Measurements from ENCODE around the gene PIF1. TPM values are rescaled to one million over a fixed set of nuclear protein-coding genes. Genes with fewer than 3 reads are reported as not detected.

Gene PIF1
- total RNA-seq, 1 donor from 2014 or later = 1.7 TPM

DNA sequence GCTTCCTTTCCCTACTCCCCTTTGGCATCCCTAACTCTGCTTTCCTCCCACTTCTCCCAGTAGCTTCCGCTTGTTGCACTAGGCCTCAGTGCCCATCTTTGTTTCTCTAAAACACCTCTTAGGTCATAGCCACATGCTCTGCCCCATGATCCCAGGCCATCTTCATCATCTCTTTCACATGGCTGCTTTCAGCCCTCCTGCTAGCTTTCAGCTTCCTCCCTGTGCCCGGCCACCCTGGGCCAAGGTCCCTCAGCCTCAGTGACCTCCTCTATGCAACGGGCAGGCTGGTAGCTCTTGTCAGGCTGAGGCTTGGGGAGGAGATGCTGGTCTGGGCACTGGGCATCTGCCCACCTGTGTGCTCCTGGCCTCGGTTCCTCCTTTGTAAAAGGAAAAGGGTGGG is 18.5 kb upstream of the PIF1 start:
- Histone ChIP-seq H3K27ac (ENCODE audit: low read depth, low read length) (no peak overlapping the region), H4K20me1 (ENCODE audit: insufficient read depth, low read length) (peaks cover 64% of the 10 kb centered on the region), H3K4me1 (ENCODE audit: insufficient read depth, low read length) (peaks cover 18% of the 10 kb centered on the region), H3K9me3 (ENCODE audit: insufficient read depth, low read depth, low read length) (no peaks in the 10 kb centered on the region), H3K4me2 (ENCODE audit: low read length) (peak overlapping the region; percentile 41), H3K4me3 (ENCODE audit: insufficient read depth, low read depth, low read length) (no peak overlapping the region), H3K9ac (ENCODE audit: low read length) (no peak overlapping the region), H2AFZ (ENCODE audit: low read depth, low read length) (no peak overlapping the region), H3K79me2 (ENCODE audit: insufficient read depth, low read length) (peaks cover 66% of the 10 kb centered on the region), H3K27me3 (ENCODE audit: insufficient read depth, low read length) (no peaks in the 10 kb centered on the region), H3K36me3 (ENCODE audit: insufficient read depth, low read length) (peaks cover 3% of the 10 kb centered on the region)
- H3K4me1 Mint-ChIP-seq (ENCODE audit: low read depth, unreplicated experiment) = peaks cover 19% of the 10 kb centered on the region
- DNase-seq (ENCODE audit: low read depth) = no peak
- H3K27ac Mint-ChIP-seq (ENCODE audit: unreplicated experiment) = no peak overlapping the region
- no peaks in the 10 kb centered on the region for H3K27me3 Mint-ChIP-seq (ENCODE audit: low read depth, unreplicated experiment)
- FAIRE-seq = no peak
- no peak for TF ChIP-seq EZH2 (IDR thresholded peaks at IDR 0.05; ENCODE audit: insufficient read depth, low read length)
- TF ChIP-seq, protein P1, sequence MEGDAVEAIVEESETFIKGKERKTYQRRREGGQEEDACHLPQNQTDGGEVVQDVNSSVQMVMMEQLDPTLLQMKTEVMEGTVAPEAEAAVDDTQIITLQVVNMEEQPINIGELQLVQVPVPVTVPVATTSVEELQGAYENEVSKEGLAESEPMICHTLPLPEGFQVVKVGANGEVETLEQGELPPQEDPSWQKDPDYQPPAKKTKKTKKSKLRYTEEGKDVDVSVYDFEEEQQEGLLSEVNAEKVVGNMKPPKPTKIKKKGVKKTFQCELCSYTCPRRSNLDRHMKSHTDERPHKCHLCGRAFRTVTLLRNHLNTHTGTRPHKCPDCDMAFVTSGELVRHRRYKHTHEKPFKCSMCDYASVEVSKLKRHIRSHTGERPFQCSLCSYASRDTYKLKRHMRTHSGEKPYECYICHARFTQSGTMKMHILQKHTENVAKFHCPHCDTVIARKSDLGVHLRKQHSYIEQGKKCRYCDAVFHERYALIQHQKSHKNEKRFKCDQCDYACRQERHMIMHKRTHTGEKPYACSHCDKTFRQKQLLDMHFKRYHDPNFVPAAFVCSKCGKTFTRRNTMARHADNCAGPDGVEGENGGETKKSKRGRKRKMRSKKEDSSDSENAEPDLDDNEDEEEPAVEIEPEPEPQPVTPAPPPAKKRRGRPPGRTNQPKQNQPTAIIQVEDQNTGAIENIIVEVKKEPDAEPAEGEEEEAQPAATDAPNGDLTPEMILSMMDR (IDR thresholded peaks at IDR 0.05; ENCODE audit: insufficient read depth, low read depth, low read length) = no peak
- peaks cover 6% of the 10 kb centered on the region for H3K36me3 Mint-ChIP-seq (ENCODE audit: low read depth, unreplicated experiment)
- H3K9me3 Mint-ChIP-seq (ENCODE audit: unreplicated experiment) = no peaks in the 10 kb centered on the region
- H3K4me3 Mint-ChIP-seq (ENCODE audit: unreplicated experiment) = peak overlapping the region; percentile 92

DNA sequence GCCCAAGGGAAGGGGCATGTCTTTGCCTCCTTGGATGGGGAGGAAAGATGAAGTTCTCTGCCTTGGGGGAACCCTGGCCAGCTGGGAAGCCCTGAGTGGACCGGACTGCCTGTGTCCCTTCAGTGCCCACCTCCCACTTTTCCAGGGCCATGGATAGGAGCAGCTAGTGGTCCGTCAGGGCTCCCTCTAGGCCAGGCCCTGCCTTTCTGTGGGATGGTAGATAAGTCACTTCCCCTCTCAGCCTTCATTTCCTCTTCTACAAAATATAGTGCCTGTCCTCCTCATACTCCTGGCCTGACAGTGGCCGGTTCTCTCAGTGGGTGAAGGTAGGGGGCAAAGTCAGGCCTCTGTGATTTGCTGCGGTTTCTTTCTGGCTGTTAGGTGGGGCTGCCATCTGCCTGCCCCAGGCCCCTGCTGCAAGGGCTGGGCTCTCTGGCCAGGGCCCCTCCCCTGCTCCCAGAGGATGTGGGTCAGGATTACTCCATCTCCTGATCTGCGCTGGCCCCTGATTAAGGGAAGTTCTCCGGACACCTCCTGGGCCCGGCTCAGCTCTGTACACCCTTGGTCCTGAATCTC is 17.6 kb upstream of the PIF1 start:
- Histone ChIP-seq H3K9me3 (ENCODE audit: insufficient read depth, low read depth, low read length) (no peaks in the 10 kb centered on the region), H2AFZ (ENCODE audit: low read depth, low read length) (no peak overlapping the region), H3K4me2 (ENCODE audit: low read length) (peak overlapping the region; percentile 100), H3K4me3 (ENCODE audit: insufficient read depth, low read depth, low read length) (peak overlapping the region; percentile 79), H3K9ac (ENCODE audit: low read length) (peak overlapping the region; percentile 90), H3K79me2 (ENCODE audit: insufficient read depth, low read length) (peaks cover 60% of the 10 kb centered on the region), H3K36me3 (ENCODE audit: insufficient read depth, low read length) (no peaks in the 10 kb centered on the region), H4K20me1 (ENCODE audit: insufficient read depth, low read length) (peaks cover 58% of the 10 kb centered on the region), H3K27me3 (ENCODE audit: insufficient read depth, low read length) (no peaks in the 10 kb centered on the region), H3K27ac (ENCODE audit: low read depth, low read length) (no peak overlapping the region), H3K4me1 (ENCODE audit: insufficient read depth, low read length) (peaks cover 18% of the 10 kb centered on the region)
- H3K9me3 Mint-ChIP-seq (ENCODE audit: unreplicated experiment) = no peaks in the 10 kb centered on the region
- no peak for FAIRE-seq
- no peak for DNase-seq (ENCODE audit: low read depth)
- TF ChIP-seq, protein P1 (IDR thresholded peaks at IDR 0.05; ENCODE audit: insufficient read depth, low read depth, low read length) = no peak
- no peak for TF ChIP-seq EZH2 (IDR thresholded peaks at IDR 0.05; ENCODE audit: insufficient read depth, low read length)
- H3K27me3 Mint-ChIP-seq (ENCODE audit: low read depth, unreplicated experiment) = peaks cover 2% of the 10 kb centered on the region
- H3K36me3 Mint-ChIP-seq (ENCODE audit: low read depth, unreplicated experiment) = peaks cover 2% of the 10 kb centered on the region
- peaks cover 18% of the 10 kb centered on the region for H3K4me1 Mint-ChIP-seq (ENCODE audit: low read depth, unreplicated experiment)
- H3K4me3 Mint-ChIP-seq (ENCODE audit: unreplicated experiment) = peak overlapping the region; percentile 92
- no peak overlapping the region for H3K27ac Mint-ChIP-seq (ENCODE audit: unreplicated experiment)

All from astrocyte (in vitro differentiated cells and primary cell).